GM12878 (cell line): ENCODE measurements around the gene CHRM4. TPM values are rescaled to one million over a fixed set of nuclear protein-coding genes. Genes with fewer than 3 reads are reported as not detected.

ENCODE experiments used
- ASH2L ChIP-seq: fragments of 300-600, 200-600 bp; sonication (generic); IDR thresholded peaks from 2 replicates; pipeline ENCODE4 v1.6.1; 2017; ENCODE audit warnings: low read depth, mild to moderate bottlenecking, borderline replicate concordance
- CBX5 ChIP-seq: sonication (generic); IDR thresholded peaks from 2 replicates; pipeline ENCODE4 v1.6.1; 2016; ENCODE audit warnings: low read depth, moderate library complexity, mild to moderate bottlenecking, inconsistent platforms
- CEBPZ ChIP-seq: fragments of 150-350 bp; IDR thresholded peaks from 2 replicates; pipeline ENCODE4 v1.6.1; 2016; ENCODE audit warnings: low read depth, low read length
- IKZF1 ChIP-seq: fragments of 450-650 bp; conservative IDR thresholded peaks from 2 replicates; pipeline ENCODE4 v1.6.1; 2017; ENCODE audit warnings: antibody characterized with exemption, mild to moderate bottlenecking
- MTA2 ChIP-seq: fragments of 450-650 bp; IDR thresholded peaks from 2 replicates; pipeline ENCODE4 v1.6.1; 2016; ENCODE audit warnings: low read depth, mild to moderate bottlenecking, moderate library complexity
- NFYA ChIP-seq: IDR thresholded peaks from 2 replicates; pipeline ENCODE4 v1.6.1; 2011; ENCODE audit warnings: low read depth, mild to moderate bottlenecking, low read length, improper control_type of control experiment, borderline replicate concordance
- NR2C1 ChIP-seq: fragments of 450-650 bp; IDR thresholded peaks from 2 replicates; pipeline ENCODE4 v1.6.1; 2017; ENCODE audit warnings: antibody characterized with exemption, mild to moderate bottlenecking, moderate library complexity
- NRF1 ChIP-seq: conservative IDR thresholded peaks from 2 replicates; pipeline ENCODE4 v1.6.1; 2011; ENCODE audit warnings: mild to moderate bottlenecking, low read depth, low read length, improper control_type of control experiment
- POLR2A ChIP-seq: IDR thresholded peaks from 2 replicates; pipeline ENCODE4 v1.6.1; 2011; ENCODE audit warnings: low read depth, mild to moderate bottlenecking, low read length
- POLR2AphosphoS2 ChIP-seq: IDR thresholded peaks from 2 replicates; pipeline ENCODE4 v1.6.1; 2011; ENCODE audit warnings: low read depth, mild to moderate bottlenecking, low read length, improper control_type of control experiment, moderate library complexity
- SKIL ChIP-seq: fragments of 450-650 bp; IDR thresholded peaks from 2 replicates; pipeline ENCODE4 v1.6.1; 2017; ENCODE audit warnings: mild to moderate bottlenecking, low read depth, inconsistent platforms; ENCODE audit not compliant: poor library complexity, severe bottlenecking
- SRF ChIP-seq, 2 experiments: IDR thresholded peaks; 2 replicates each; pipeline ENCODE4 v1.6.1; 2011; ENCODE audit warnings: low read depth in 2 of 2, low read length in 2 of 2, mild to moderate bottlenecking in 1 of 2, moderate library complexity in 1 of 2
- TBL1XR1 ChIP-seq: IDR thresholded peaks from 2 replicates; pipeline ENCODE4 v1.6.1; 2012; ENCODE audit warnings: low read depth, low read length, improper control_type of control experiment
- WRNIP1 ChIP-seq: IDR thresholded peaks from 2 replicates; pipeline ENCODE4 v1.6.1; 2011; ENCODE audit warnings: low read depth, low read length, improper control_type of control experiment, borderline replicate concordance
- ZNF24 ChIP-seq: fragments of 450-650 bp; IDR thresholded peaks from 2 replicates; pipeline ENCODE4 v1.6.1; 2017; ENCODE audit warnings: antibody characterized with exemption, mild to moderate bottlenecking
- ZNF384 ChIP-seq: IDR thresholded peaks from 2 replicates; pipeline ENCODE4 v1.6.1; 2012; ENCODE audit warnings: low read depth, mild to moderate bottlenecking, low read length, improper control_type of control experiment, borderline replicate concordance
- polyA plus RNA-seq, 11 experiments: library from polyadenylated mRNA; depleted of rRNA in 4 of 11; unstranded in 6 of 11; stranded (reverse) in 5 of 11; fragments of >200 nt; fragmentation: Nextera tagmentation in 4 of 11; fragmentation: Illumina TruSeq in 1 of 11; extraction: Ambion mirVana in 4 of 11; extraction: Trizol in 1 of 11; gene quantifications; 1 replicate in 1 of 11; 2 replicates in 10 of 11; pipeline versions ENCODE4 v1.2.1 to v1.2.3, GENCODE V29; 2011 to 2016; ENCODE audit warnings: inconsistent platforms in 2 of 11, missing spikeins in 2 of 11, low read depth in 1 of 11
- total RNA-seq, 4 experiments: library from RNA; depleted of rRNA in 3 of 4; stranded (reverse); fragments of >200 nt in 3 of 4; fragmentation: Illumina TruSeq in 1 of 4; extraction: Trizol in 1 of 4; gene quantifications; 2 replicates each; pipeline versions ENCODE4 v1.2.1 to v1.2.3, GENCODE V29; 2013 to 2021
- TF ChIP-seq, protein P1 (sequence below): fragments of 450-650 bp; IDR thresholded peaks from 2 replicates; pipeline ENCODE4 v1.6.1; 2017; ENCODE audit warnings: antibody characterized with exemption, mild to moderate bottlenecking, moderate library complexity
- TF ChIP-seq, protein P2 (sequence below): fragments of 450-650 bp; formaldehyde crosslinking; IDR thresholded peaks from 2 replicates; pipeline ENCODE4 v1.4.0; 2020; ENCODE audit warnings: mild to moderate bottlenecking, moderate library complexity

CHRM4 gene
- total and polyA plus RNA-seq, 10 of the 15 experiments (the other 5 are each of a cell fraction or from before 2014, with no cell fraction given) = 0.12 to 0.23 (median 0.13) TPM; not detected in 7

DNA sequence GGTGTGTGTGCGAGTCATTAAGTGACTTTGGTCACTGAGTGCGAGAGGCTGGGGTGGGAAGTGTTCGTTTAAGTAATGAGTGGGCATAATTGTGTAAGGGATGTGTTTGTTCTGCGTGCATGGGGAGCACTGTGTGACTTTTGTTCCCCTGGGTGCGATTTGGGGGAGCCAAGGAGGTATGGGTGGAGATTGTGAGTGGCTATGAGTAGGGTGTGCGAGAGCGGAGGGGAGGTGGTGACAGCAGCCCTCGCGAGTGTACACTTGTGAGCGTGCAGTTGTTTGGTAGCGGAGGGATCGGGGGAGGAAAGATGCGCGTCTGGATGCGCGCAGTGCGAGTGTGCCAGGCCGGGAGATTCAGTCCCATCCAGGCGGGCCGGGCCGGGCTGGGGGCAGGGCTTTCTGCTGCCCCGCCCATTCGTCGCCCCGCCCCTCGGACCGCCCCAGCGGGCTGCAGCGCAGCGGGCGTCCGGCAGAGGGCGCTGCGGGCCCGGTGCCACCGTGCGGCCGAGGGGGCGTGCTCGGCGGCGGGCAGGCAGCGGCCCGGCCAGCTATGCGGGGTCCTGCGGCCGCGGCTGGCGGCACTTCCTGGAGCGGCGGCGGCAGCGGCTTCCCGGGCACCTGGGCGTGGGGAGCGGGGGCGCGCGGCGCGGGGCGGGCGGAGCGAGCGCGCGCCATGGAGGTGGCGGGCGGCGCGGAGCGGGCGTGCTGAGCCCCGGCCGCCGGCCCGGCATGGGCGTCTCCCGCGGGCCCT is 44.5 kb downstream of the CHRM4 start, which contains the start of gene DGKZ (continued):
- TF ChIP-seq, protein P1, sequence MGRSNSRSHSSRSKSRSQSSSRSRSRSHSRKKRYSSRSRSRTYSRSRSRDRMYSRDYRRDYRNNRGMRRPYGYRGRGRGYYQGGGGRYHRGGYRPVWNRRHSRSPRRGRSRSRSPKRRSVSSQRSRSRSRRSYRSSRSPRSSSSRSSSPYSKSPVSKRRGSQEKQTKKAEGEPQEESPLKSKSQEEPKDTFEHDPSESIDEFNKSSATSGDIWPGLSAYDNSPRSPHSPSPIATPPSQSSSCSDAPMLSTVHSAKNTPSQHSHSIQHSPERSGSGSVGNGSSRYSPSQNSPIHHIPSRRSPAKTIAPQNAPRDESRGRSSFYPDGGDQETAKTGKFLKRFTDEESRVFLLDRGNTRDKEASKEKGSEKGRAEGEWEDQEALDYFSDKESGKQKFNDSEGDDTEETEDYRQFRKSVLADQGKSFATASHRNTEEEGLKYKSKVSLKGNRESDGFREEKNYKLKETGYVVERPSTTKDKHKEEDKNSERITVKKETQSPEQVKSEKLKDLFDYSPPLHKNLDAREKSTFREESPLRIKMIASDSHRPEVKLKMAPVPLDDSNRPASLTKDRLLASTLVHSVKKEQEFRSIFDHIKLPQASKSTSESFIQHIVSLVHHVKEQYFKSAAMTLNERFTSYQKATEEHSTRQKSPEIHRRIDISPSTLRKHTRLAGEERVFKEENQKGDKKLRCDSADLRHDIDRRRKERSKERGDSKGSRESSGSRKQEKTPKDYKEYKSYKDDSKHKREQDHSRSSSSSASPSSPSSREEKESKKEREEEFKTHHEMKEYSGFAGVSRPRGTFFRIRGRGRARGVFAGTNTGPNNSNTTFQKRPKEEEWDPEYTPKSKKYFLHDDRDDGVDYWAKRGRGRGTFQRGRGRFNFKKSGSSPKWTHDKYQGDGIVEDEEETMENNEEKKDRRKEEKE = no peak
- TF ChIP-seq, protein P2, sequence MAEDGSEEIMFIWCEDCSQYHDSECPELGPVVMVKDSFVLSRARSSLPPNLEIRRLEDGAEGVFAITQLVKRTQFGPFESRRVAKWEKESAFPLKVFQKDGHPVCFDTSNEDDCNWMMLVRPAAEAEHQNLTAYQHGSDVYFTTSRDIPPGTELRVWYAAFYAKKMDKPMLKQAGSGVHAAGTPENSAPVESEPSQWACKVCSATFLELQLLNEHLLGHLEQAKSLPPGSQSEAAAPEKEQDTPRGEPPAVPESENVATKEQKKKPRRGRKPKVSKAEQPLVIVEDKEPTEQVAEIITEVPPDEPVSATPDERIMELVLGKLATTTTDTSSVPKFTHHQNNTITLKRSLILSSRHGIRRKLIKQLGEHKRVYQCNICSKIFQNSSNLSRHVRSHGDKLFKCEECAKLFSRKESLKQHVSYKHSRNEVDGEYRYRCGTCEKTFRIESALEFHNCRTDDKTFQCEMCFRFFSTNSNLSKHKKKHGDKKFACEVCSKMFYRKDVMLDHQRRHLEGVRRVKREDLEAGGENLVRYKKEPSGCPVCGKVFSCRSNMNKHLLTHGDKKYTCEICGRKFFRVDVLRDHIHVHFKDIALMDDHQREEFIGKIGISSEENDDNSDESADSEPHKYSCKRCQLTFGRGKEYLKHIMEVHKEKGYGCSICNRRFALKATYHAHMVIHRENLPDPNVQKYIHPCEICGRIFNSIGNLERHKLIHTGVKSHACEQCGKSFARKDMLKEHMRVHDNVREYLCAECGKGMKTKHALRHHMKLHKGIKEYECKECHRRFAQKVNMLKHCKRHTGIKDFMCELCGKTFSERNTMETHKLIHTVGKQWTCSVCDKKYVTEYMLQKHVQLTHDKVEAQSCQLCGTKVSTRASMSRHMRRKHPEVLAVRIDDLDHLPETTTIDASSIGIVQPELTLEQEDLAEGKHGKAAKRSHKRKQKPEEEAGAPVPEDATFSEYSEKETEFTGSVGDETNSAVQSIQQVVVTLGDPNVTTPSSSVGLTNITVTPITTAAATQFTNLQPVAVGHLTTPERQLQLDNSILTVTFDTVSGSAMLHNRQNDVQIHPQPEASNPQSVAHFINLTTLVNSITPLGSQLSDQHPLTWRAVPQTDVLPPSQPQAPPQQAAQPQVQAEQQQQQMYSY (CRISPR knock-in tag) = no peak
- TF ChIP-seq IKZF1 (peak; percentile 78), NR2C1 (peak; percentile 55; the same call in 1 of the 2 replicates), NRF1 (no peak), POLR2A (no peak; the same call in 1 of the 2 replicates), ZNF384 (no peak), SKIL (no peak), TBL1XR1 (no peak), NFYA (no peak), CBX5 (peak; percentile 83; the same call in 1 of the 2 replicates), WRNIP1 (no peak), SRF (IDR thresholded peaks at IDR 0.05; ENCODE audit: low read depth in 2 of 2, low read length in 2 of 2) (peak; percentile 38 to 62; a peak in 1 of 4 replicates), MTA2 (no peak), ZNF24 (no peak), CEBPZ (no peak), POLR2AphosphoS2 (no peak), ASH2L (no peak)
